ENCODE data around the gene FBXW7.

GRCh38 chr4:152522754-152523153, 13.1 kb downstream of the FBXW7 start:
- TF ChIP-seq RFX5 (IDR thresholded peaks at IDR 0.05; ENCODE audit: low read length) (no peak), MXI1 (IDR thresholded peaks at IDR 0.05; ENCODE audit: low read depth, low read length) (no peak), CTCF (IDR thresholded peaks at IDR 0.05) (no peak), TCF12 (IDR thresholded peaks at IDR 0.05) (no peak), EZH2phosphoT487 (IDR thresholded peaks at IDR 0.05; ENCODE audit: borderline replicate concordance, low read depth) (no peak), USF2 (IDR thresholded peaks at IDR 0.05; ENCODE audit: borderline replicate concordance, low read depth, low read length) (no peak), NFIC (IDR thresholded peaks at IDR 0.05; ENCODE audit: borderline replicate concordance) (no peak), IRF3 (IDR thresholded peaks at IDR 0.05; ENCODE audit: low read depth, low read length) (no peak), SMC3 (IDR thresholded peaks at IDR 0.05; ENCODE audit: low read depth, low read length) (no peak), POLR2AphosphoS5 (IDR thresholded peaks at IDR 0.05; ENCODE audit: low read depth, low read length) (no peak)
